Measurements from ENCODE around the gene SLC25A10.

The SLC25A10 gene

DNA sequence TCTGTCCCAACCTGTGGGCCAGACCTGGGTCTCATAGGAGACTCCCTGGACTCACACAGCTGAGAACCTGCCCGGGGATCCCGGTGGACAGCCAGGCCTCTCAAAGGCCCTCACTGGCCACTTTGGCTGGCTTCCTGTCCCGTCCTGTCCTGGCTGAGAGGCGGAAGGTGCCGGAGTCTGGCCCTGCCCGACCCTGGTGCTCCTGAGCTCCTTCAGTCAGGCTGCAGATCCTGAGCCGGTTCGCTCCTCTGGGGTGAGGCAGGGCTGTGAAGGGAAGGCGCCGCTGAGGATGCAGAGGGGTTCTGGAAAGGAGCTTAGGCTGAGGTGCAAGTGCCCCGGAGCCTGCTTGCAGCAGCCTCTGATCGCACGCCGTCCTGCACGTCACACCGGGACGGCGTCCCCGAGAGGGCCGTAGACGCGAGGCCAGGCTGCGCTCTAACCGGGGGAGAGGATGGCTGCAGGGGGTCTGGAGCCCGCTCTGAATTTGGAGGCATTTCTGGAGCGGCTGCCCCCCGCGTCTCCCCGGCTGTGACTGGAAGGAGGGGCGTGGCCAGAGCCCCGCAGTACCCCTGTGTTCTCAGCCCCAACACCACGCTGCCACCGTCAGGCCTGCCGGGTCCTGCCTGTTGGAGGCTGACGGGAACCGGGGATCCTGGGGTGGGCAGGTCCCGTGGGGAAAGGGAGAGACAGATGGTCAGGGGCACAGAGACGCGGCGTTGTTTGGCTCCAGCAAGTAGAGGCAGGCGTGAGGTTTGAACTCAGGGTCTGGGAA lies 24.1 kb upstream of the SLC25A10 start:
- TF ChIP-seq ZFX (IDR thresholded peaks at IDR 0.05), result no peak
- TF ChIP-seq, protein P1, sequence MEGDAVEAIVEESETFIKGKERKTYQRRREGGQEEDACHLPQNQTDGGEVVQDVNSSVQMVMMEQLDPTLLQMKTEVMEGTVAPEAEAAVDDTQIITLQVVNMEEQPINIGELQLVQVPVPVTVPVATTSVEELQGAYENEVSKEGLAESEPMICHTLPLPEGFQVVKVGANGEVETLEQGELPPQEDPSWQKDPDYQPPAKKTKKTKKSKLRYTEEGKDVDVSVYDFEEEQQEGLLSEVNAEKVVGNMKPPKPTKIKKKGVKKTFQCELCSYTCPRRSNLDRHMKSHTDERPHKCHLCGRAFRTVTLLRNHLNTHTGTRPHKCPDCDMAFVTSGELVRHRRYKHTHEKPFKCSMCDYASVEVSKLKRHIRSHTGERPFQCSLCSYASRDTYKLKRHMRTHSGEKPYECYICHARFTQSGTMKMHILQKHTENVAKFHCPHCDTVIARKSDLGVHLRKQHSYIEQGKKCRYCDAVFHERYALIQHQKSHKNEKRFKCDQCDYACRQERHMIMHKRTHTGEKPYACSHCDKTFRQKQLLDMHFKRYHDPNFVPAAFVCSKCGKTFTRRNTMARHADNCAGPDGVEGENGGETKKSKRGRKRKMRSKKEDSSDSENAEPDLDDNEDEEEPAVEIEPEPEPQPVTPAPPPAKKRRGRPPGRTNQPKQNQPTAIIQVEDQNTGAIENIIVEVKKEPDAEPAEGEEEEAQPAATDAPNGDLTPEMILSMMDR (conservative IDR thresholded peaks at IDR 0.05), result no peak
- H3K27ac ChIP-seq, result no peak overlapping the region

DNA sequence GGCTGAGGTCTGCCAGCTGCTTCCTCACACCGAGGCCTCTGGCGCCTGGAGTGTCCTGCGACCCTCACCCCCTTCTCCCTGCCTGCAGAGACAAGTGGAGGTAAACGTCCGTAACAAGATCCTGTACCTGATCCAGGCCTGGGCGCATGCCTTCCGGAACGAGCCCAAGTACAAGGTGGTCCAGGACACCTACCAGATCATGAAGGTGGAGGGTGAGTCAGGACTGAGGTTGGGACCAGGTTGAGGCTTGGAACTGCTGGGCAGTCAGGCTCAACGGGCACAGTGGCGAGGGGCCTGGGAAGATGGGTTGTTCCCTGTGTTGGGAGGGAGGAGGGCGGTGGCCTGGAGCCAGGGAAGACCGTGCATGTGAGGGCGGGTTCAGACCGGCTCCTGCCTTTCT lies 23.5 kb upstream of the SLC25A10 start:
- TF ChIP-seq, protein P1 (conservative IDR thresholded peaks at IDR 0.05), result no peak
- no peak for TF ChIP-seq ZFX (IDR thresholded peaks at IDR 0.05)

DNA sequence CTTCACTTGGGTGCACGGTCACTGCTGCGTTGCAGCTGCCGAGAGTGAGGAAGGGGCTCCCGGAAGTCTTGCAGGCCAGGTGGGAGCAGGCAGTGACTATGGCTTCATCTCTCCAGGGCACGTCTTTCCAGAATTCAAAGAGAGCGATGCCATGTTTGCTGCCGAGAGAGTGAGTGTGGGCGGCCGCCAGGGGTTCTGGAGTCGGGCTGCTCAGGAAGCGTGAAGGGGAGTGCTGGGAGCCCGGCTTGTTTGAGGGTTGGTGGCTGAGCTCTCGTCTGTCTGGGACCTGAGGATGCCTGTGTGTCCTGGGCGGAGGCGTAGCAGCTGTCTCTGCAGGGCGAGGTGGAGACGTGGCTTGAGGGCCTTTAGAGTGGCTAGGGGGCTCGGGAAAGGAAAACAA lies 22.0 kb upstream of the SLC25A10 start:
- TF ChIP-seq ZFX (IDR thresholded peaks at IDR 0.05), result no peak
- TF ChIP-seq, protein P1 (conservative IDR thresholded peaks at IDR 0.05), result no peak
- H3K27ac ChIP-seq, result no peak overlapping the region

More for the DNA sequence above, 23.5 kb upstream of the SLC25A10 start:
- no peak overlapping the region for H3K27ac ChIP-seq

DNA sequence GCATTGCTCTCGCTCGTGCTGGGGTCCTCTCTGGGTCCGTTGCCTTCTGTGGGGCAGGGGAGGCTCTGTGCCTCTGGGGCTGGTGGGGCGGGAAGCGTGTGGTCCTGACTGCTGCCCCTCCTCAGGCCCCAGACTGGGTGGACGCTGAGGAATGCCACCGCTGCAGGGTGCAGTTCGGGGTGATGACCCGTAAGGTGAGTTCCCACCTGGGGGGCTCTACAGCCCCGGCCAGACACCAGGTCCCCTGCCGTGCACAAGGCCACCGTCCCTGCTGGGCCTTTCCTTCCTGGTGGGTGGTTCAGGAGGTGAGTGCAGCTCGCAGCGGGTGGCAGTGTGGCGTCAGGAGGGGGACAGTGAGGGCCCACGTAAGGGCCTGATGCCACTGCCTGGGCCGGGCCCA lies 21.5 kb upstream of the SLC25A10 start:
- H3K27ac ChIP-seq, result no peak overlapping the region
- no peak for TF ChIP-seq ZFX (IDR thresholded peaks at IDR 0.05)
- TF ChIP-seq, protein P1 (conservative IDR thresholded peaks at IDR 0.05), result no peak

DNA sequence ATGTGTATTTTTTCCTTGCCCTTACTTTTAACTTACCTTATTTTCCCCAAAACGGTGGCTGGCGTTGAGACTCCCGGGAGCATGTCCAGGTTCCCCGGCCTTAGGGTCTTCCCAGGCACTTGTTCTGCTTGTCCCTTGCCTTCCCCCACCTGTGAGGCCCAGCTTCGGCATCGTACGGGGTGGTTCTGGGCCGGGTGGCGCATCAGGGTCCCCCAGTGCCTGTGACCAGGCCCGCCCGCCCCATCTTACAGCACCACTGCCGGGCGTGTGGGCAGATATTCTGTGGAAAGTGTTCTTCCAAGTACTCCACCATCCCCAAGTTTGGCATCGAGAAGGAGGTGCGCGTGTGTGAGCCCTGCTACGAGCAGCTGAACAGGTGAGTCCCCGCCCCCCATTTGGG lies 20.9 kb upstream of the SLC25A10 start:
- H3K27ac ChIP-seq, result no peak overlapping the region
- TF ChIP-seq, protein P1 (conservative IDR thresholded peaks at IDR 0.05), result no peak

DNA sequence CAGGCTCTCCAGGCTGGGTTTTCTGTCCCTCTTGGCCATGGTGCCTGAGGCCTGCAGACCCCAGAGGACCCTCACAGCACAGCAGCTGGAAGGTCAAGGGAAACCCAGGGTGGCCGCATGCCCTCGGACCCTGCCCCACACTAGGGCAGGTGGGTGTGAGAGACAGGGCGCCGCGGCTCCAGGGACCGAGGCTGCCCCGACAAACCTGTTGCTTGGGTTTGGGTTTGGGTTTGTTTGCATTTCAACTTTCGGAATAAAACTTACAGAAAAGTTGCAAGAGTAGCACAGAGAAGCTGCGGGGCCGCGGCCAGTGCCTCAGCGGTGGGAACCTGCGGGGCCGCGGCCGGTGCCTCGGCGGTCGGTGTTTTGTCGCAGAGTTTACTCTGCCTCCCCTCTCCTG lies 20.5 kb upstream of the SLC25A10 start:
- no peak overlapping the region for H3K27ac ChIP-seq
- no peak for TF ChIP-seq ZFX (IDR thresholded peaks at IDR 0.05)
- TF ChIP-seq, protein P1 (conservative IDR thresholded peaks at IDR 0.05), result no peak

DNA sequence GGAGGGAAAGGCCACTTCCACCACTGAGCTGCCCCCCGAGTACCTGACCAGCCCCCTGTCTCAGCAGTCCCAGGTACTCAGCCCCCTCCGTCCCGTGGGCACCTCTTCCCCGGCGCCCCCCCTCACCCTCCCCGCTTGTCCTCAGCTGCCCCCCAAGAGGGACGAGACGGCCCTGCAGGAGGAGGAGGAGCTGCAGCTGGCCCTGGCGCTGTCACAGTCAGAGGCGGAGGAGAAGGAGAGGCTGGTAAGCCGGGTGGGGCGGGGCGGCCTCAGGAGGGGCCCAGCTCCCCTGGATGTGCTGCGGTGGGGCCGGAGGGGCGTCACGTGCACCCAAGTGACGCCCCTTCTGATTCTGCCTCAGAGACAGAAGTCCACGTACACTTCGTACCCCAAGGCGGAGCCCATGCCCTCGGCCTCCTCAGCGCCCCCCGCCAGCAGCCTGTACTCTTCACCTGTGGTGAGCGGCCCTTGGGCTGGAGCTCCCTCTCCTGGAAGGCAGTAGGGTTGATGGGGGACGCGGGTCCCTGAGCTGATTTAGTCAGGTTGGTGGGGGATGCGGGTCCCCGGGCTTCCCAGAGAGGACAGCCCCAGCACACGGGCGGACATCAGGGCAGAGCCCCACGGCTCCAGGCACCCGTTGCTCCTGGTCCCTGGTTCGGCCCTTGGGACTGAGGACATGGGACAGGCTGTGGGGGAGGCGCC lies 18.4 kb upstream of the SLC25A10 start:
- TF ChIP-seq ZFX (IDR thresholded peaks at IDR 0.05), result no peak
- TF ChIP-seq, protein P1 (conservative IDR thresholded peaks at IDR 0.05), result no peak
- no peak overlapping the region for H3K27ac ChIP-seq

Measured in C4-2B (cell line).